NB4 (cell line): Measurements from ENCODE around the gene RAB26.

ENCODE experiments used
- POLR2A ChIP-seq: IDR thresholded peaks from 2 replicates; pipeline ENCODE4 v1.6.1; 2011; ENCODE audit warnings: mild to moderate bottlenecking; ENCODE audit not compliant: insufficient read length; ENCODE audit errors: extremely low read depth
- TF ChIP-seq, protein P1 (sequence below): IDR thresholded peaks from one replicate; pipeline ENCODE4 v1.5.1; 2012; ENCODE audit warnings: low read depth, low read length

DNA sequence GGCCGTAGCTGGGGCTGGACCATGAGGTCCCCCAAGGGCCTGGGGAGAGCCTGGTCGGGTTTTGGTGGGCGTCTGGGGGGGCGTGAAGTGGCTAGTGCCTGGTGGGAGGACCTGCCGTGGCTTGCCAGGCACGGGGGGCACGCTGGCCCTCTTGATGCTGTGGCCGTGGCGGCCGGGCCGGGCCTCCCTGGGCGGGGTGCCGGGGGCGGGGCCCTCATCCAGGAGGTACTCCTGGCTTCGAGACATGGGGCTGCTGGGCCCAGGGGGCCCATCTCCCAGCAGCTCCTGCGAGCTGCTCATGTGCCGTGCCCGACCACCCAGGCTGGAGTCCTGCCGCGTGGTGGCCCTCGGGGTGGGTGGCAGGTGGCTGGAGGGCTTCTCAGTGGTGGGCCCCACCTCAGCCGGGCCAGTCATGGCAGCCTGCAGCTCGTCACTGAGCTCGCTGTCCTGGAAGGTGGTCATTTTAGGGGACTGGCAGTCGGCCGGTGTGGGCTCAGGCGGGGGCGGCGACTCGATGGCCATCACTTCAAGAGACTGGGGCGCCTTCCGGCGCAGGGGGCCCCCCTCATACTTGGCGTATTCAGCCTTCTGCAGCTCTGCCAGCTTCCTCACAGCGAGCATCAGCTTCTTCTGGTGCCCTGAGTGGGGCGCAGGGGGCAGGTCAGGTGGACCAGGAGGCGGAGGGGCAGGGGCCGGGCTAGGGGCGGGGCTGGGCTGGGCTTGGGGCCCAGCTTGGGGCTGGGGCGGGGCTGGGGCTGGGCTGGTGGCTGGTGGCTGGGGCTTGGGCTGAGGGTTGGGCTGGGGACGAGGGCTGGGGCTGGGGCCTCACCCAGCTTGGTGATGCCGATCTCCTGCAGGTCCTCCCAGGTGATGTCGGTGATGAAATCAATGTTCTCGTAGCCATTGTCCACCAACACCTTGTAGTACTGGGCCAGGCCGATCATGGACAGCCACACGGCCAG, 32.8 kb downstream of the RAB26 start:
- TF ChIP-seq, protein P1, sequence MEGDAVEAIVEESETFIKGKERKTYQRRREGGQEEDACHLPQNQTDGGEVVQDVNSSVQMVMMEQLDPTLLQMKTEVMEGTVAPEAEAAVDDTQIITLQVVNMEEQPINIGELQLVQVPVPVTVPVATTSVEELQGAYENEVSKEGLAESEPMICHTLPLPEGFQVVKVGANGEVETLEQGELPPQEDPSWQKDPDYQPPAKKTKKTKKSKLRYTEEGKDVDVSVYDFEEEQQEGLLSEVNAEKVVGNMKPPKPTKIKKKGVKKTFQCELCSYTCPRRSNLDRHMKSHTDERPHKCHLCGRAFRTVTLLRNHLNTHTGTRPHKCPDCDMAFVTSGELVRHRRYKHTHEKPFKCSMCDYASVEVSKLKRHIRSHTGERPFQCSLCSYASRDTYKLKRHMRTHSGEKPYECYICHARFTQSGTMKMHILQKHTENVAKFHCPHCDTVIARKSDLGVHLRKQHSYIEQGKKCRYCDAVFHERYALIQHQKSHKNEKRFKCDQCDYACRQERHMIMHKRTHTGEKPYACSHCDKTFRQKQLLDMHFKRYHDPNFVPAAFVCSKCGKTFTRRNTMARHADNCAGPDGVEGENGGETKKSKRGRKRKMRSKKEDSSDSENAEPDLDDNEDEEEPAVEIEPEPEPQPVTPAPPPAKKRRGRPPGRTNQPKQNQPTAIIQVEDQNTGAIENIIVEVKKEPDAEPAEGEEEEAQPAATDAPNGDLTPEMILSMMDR, result no peak
- no peak for TF ChIP-seq POLR2A
